HG03196 (cell line): ENCODE data around the gene THOC3.
"Not testable (repeated sequence)": the region's sequence is repeated elsewhere in the genome, so short reads cannot be mapped to it uniquely, and the experiment has no call there.

Experiments
- ATAC-seq: cut with Tn5 transposase; IDR thresholded peaks from one replicate; pipeline ENCODE4 v1.9.1; 2021; ENCODE audit not compliant: unreplicated experiment

The THOC3 gene

GRCh38 chr5:175967471-175968372, at the start of gene THOC3:
THOC3 (minus strand) TSS chr5:175968315; CDS start chr5:175968208, 107 bp downstream.
- ATAC-seq = peak; percentile 98

GRCh38 chr5:176017324-176017723, 49.2 kb upstream of the THOC3 start:
- ATAC-seq = not testable (repeated sequence)

- ATAC-seq = not testable (repeated sequence)
Measured at GRCh38 chr5:176014360-176014759, 46.2 kb upstream of the THOC3 start.

- ATAC-seq = not testable (repeated sequence)
Measured at GRCh38 chr5:176011088-176011487, 43.0 kb upstream of the THOC3 start.

GRCh38 chr5:176010202-176010601, 42.1 kb upstream of the THOC3 start:
- not testable (repeated sequence) for ATAC-seq

GRCh38 chr5:176007220-176007619, 39.1 kb upstream of the THOC3 start:
- not testable (repeated sequence) for ATAC-seq

GRCh38 chr5:176006819-176007218, 38.7 kb upstream of the THOC3 start:
- ATAC-seq = not testable (repeated sequence)

GRCh38 chr5:175997979-175998378, 29.9 kb upstream of the THOC3 start:
- ATAC-seq = not testable (repeated sequence)

GRCh38 chr5:175997495-175997894, 29.4 kb upstream of the THOC3 start:
- ATAC-seq = not testable (repeated sequence)

- ATAC-seq = not testable (repeated sequence)
Measured at GRCh38 chr5:175996791-175997190, 28.7 kb upstream of the THOC3 start.

GRCh38 chr5:175995506-175995905, 27.4 kb upstream of the THOC3 start:
- ATAC-seq = not testable (repeated sequence)

- ATAC-seq = not testable (repeated sequence)
Measured at GRCh38 chr5:175979371-175979995, 11.4 kb upstream of the THOC3 start.

- ATAC-seq = peak; percentile 14
Measured at GRCh38 chr5:175968381-175968780, 266 bp upstream of the THOC3 start.

- not testable (repeated sequence) for ATAC-seq
Measured at GRCh38 chr5:175962329-175962728, 5.8 kb downstream of the THOC3 start.

- ATAC-seq = not testable (repeated sequence)
Measured at GRCh38 chr5:175960228-175960627, 7.9 kb downstream of the THOC3 start.

- ATAC-seq = not testable (repeated sequence)
Measured at GRCh38 chr5:175958515-175958914, 9.6 kb downstream of the THOC3 start.

GRCh38 chr5:175954107-175954506, 14.0 kb downstream of the THOC3 start:
- not testable (repeated sequence) for ATAC-seq

- ATAC-seq = not testable (repeated sequence)
Measured at GRCh38 chr5:175952810-175953209, 15.3 kb downstream of the THOC3 start.

- peak; percentile 79 for ATAC-seq
Measured at GRCh38 chr5:175951339-175951969, 16.7 kb downstream of the THOC3 start.

GRCh38 chr5:175948329-175949108, 19.6 kb downstream of the THOC3 start:
- ATAC-seq = not testable (repeated sequence)

GRCh38 chr5:175943253-175943652, 24.9 kb downstream of the THOC3 start:
- not testable (repeated sequence) for ATAC-seq
